ENCODE results near the gene MAFF. TPM values are rescaled to one million over a fixed set of nuclear protein-coding genes. Genes with fewer than 3 reads are reported as not detected.

Gene MAFF
- total RNA-seq, 1 experiment from 2014 or later, result 4.6 TPM

DNA sequence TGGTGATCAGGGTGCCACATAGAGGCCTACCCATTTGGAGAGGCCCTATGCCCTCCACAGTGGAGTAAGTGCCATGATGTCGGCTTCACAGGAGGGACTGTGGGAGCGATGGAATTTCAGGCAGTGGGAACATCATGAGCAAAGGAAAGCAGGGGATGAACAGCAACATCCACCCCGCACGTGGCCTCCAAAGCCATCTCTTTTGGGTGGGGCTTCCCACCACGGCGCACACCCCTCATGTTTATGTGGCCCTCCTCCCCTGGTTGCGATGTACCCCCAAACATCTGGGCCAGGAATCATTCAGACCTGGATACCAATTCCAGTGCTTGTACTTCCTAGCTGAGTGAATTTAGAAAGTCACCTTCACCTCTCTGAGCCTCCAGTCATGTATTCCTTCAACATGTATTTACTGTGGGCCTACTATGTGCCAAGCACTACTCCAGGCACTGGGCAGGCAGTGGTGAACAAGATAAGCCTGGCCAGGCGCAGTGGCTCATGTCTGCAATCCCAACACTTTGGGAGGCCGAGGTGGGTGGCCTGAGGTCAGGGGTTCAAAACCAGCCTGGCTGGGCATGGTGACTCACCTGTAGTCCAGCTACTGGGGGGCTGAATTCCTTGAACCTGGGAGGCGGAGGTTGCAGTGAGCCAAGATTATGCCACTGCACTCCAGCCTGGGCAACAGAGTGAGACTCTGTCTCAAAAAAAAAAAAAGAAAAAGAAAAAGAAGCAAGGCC, 1.8 kb upstream of the MAFF start:
- H3K4me1 Mint-ChIP-seq, result peaks cover 12% of the 10 kb centered on the region
- no peak for ATAC-seq
- H3K27ac Mint-ChIP-seq, result no peak overlapping the region
- no peak overlapping the region for H3K4me3 Mint-ChIP-seq
- H3K27me3 Mint-ChIP-seq (ENCODE audit: low read depth), result peaks cover 45% of the 10 kb centered on the region
- no peak for DNase-seq (ENCODE audit: low spot score)
- no peaks in the 10 kb centered on the region for H3K36me3 Mint-ChIP-seq
- ChIA-PET CTCF (no interaction called here), POLR2A (no interaction called here)
- no peaks in the 10 kb centered on the region for H3K9me3 Mint-ChIP-seq
- TF ChIP-seq NR3C1 (CRISPR knock-in tag; conservative IDR thresholded peaks at IDR 0.05; ENCODE audit: low read depth) (no peak), TEAD1 (CRISPR knock-in tag; IDR thresholded peaks at IDR 0.05) (no peak), TP53 (CRISPR knock-in tag; IDR thresholded peaks at IDR 0.05) (no peak)
- TF ChIP-seq, protein P1, sequence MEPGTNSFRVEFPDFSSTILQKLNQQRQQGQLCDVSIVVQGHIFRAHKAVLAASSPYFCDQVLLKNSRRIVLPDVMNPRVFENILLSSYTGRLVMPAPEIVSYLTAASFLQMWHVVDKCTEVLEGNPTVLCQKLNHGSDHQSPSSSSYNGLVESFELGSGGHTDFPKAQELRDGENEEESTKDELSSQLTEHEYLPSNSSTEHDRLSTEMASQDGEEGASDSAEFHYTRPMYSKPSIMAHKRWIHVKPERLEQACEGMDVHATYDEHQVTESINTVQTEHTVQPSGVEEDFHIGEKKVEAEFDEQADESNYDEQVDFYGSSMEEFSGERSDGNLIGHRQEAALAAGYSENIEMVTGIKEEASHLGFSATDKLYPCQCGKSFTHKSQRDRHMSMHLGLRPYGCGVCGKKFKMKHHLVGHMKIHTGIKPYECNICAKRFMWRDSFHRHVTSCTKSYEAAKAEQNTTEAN (CRISPR knock-in tag; IDR thresholded peaks at IDR 0.05), result no peak
- TF ChIP-seq, protein P2, sequence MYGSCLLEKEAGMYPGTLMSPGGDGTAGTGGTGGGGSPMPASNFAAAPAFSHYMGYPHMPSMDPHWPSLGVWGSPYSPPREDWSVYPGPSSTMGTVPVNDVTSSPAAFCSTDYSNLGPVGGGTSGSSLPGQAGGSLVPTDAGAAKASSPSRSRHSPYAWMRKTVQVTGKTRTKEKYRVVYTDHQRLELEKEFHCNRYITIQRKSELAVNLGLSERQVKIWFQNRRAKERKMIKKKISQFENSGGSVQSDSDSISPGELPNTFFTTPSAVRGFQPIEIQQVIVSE (CRISPR knock-in tag; IDR thresholded peaks at IDR 0.05; ENCODE audit: borderline replicate concordance), result no peak
- TF ChIP-seq, protein P3, sequence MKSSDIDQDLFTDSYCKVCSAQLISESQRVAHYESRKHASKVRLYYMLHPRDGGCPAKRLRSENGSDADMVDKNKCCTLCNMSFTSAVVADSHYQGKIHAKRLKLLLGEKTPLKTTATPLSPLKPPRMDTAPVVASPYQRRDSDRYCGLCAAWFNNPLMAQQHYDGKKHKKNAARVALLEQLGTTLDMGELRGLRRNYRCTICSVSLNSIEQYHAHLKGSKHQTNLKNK (CRISPR knock-in tag; IDR thresholded peaks at IDR 0.05), result no peak
- TF ChIP-seq, protein P4, sequence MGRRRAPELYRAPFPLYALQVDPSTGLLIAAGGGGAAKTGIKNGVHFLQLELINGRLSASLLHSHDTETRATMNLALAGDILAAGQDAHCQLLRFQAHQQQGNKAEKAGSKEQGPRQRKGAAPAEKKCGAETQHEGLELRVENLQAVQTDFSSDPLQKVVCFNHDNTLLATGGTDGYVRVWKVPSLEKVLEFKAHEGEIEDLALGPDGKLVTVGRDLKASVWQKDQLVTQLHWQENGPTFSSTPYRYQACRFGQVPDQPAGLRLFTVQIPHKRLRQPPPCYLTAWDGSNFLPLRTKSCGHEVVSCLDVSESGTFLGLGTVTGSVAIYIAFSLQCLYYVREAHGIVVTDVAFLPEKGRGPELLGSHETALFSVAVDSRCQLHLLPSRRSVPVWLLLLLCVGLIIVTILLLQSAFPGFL (CRISPR knock-in tag; IDR thresholded peaks at IDR 0.05; ENCODE audit: borderline replicate concordance), result no peak

DNA sequence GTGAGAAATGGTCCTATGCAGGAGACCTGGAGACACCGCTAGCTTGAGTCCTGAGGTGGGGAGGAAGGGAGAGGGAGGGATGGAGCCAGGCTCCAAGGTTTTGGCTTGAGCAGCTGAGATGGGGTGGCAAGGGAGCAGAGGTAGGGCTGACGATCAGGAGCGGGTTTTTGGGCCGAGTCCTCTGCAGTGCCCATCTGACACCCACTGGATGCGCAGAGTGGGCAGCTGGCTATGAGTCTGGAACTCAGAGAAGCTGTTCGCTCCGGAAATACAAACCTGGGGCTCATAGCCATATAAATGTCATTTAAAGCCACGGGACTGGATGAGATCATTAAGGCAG, 453 bp upstream of the MAFF start:
- Mint-ChIP-seq H3K9me3 (no peaks in the 10 kb centered on the region), H3K4me3 (peak overlapping the region; percentile 78), H3K27ac (peak overlapping the region; percentile 25), H3K4me1 (peaks cover 12% of the 10 kb centered on the region), H3K36me3 (no peaks in the 10 kb centered on the region), H3K27me3 (ENCODE audit: low read depth) (peaks cover 54% of the 10 kb centered on the region)
- CTCF ChIA-PET, result interaction anchor here (0.7 to 2.2 kb wide), 11 partner anchors 11 to 171 kb away, joined by 3 to 18 read pairs (median 5); partner anchors contain the start of gene PLA2G6
- TF ChIP-seq ZNF232 (CRISPR knock-in tag; IDR thresholded peaks at IDR 0.05) (no peak), NFE2L1 (CRISPR knock-in tag; IDR thresholded peaks at IDR 0.05) (no peak), FOXP1 (CRISPR knock-in tag; IDR thresholded peaks at IDR 0.05; ENCODE audit: borderline replicate concordance) (no peak), TCF7 (CRISPR knock-in tag; IDR thresholded peaks at IDR 0.05; ENCODE audit: low read depth) (no peak), CREM (CRISPR knock-in tag; IDR thresholded peaks at IDR 0.05) (no peak)
- TF ChIP-seq, protein P5, sequence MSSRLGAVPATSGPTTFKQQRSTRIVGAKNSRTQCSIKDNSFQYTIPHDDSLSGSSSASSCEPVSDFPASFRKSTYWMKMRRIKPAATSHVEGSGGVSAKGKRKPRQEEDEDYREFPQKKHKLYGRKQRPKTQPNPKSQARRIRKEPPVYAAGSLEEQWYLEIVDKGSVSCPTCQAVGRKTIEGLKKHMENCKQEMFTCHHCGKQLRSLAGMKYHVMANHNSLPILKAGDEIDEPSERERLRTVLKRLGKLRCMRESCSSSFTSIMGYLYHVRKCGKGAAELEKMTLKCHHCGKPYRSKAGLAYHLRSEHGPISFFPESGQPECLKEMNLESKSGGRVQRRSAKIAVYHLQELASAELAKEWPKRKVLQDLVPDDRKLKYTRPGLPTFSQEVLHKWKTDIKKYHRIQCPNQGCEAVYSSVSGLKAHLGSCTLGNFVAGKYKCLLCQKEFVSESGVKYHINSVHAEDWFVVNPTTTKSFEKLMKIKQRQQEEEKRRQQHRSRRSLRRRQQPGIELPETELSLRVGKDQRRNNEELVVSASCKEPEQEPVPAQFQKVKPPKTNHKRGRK (CRISPR knock-in tag; IDR thresholded peaks at IDR 0.05; ENCODE audit: borderline replicate concordance), result no peak
- no peak for ATAC-seq
- no peak for DNase-seq (ENCODE audit: low spot score)
- POLR2A ChIA-PET, result interaction anchor here (0.6 to 1.8 kb wide), 5 partner anchors 13 to 51 kb away, joined by 3 to 8 read pairs (median 5); partner anchors contain the start of gene PLA2G6

DNA sequence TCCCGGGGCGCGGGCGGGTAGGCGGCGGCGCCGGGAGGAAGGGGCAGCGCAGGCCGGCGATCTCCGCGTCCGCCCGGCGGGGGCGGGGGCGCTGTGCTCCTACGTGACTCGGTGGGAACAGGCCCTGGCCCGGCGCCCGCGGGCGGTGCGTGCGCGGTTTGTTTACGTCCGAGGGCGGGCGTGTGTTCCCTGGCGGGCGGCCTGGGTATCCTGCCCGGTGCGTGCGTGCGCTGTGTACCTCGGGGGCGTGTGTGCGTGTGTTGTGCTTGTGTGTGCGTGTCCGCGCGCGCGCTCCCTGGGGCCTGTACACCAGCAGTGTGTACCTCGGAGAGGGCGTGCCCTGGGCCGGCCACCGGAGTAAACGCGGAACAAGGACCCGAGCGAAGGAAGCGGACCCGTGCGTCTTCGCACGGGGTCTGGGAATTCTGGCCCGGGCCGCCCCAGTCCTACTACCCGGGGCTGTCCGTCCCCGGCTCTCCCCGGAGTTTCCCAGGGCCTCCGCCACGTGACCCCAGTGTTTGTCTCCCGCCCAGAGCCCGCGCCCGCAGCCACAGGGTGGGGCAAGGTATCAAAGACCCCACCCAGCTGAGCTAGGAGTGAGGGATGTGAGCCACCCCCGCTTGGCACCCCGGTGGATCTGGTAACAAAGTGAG, 769 bp downstream of the MAFF start:
- Mint-ChIP-seq H3K36me3 (no peaks in the 10 kb centered on the region), H3K9me3 (no peaks in the 10 kb centered on the region), H3K27ac (no peak overlapping the region), H3K4me3 (peak overlapping the region; percentile 83), H3K4me1 (peaks cover 12% of the 10 kb centered on the region), H3K27me3 (ENCODE audit: low read depth) (peaks cover 54% of the 10 kb centered on the region)
- POLR2A ChIA-PET, result interaction anchor here (0.6 to 1.8 kb wide), 2 partner anchors 21 to 439 kb away, joined by 4 to 8 read pairs; partner anchors contain the start of gene PLA2G6
- ATAC-seq (peak; percentile 10), DNase-seq (ENCODE audit: low spot score) (peak; percentile 50)
- CTCF ChIA-PET, result interaction anchor here (1.1 to 2.2 kb wide), 8 partner anchors 12 to 172 kb away, joined by 5 to 18 read pairs (median 6); no protein-coding TSS in a partner anchor
- no peak for TF ChIP-seq TEAD1 (CRISPR knock-in tag; IDR thresholded peaks at IDR 0.05)
- TF ChIP-seq OVOL2 (CRISPR knock-in tag; IDR thresholded peaks at IDR 0.05; ENCODE audit: borderline replicate concordance), result no peak
- no peak for TF ChIP-seq ESRRA (CRISPR knock-in tag; IDR thresholded peaks at IDR 0.05; ENCODE audit: borderline replicate concordance)
- TF ChIP-seq, protein P6, sequence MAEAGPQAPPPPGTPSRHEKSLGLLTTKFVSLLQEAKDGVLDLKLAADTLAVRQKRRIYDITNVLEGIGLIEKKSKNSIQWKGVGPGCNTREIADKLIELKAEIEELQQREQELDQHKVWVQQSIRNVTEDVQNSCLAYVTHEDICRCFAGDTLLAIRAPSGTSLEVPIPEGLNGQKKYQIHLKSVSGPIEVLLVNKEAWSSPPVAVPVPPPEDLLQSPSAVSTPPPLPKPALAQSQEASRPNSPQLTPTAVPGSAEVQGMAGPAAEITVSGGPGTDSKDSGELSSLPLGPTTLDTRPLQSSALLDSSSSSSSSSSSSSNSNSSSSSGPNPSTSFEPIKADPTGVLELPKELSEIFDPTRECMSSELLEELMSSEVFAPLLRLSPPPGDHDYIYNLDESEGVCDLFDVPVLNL (CRISPR knock-in tag; IDR thresholded peaks at IDR 0.05; ENCODE audit: borderline replicate concordance, low read depth), result no peak
- no peak for TF ChIP-seq KAT7 (CRISPR knock-in tag; IDR thresholded peaks at IDR 0.05; ENCODE audit: borderline replicate concordance)
- TF ChIP-seq, protein P2 (CRISPR knock-in tag; IDR thresholded peaks at IDR 0.05; ENCODE audit: borderline replicate concordance), result no peak
- TF ChIP-seq ELF4 (CRISPR knock-in tag; IDR thresholded peaks at IDR 0.05; ENCODE audit: low read depth), result no peak
- TF ChIP-seq GABPB1 (CRISPR knock-in tag; IDR thresholded peaks at IDR 0.05), result no peak
- TF ChIP-seq, protein P4 (CRISPR knock-in tag; IDR thresholded peaks at IDR 0.05; ENCODE audit: borderline replicate concordance), result no peak
- peak; percentile 57; the same call in 1 of the 2 replicates for TF ChIP-seq ZNF121 (CRISPR knock-in tag; IDR thresholded peaks at IDR 0.05)
- TF ChIP-seq SP1 (CRISPR knock-in tag; conservative IDR thresholded peaks at IDR 0.05), result no peak; the same call in 1 of the 2 replicates
